TTC549 (cell line): ENCODE measurements around the gene STMP1.
A peak's percentile ranks its signal among the peaks of the same experiment; 100 is the strongest.
"Not testable (repeated sequence)": the region's sequence is repeated elsewhere in the genome, so short reads cannot be mapped to it uniquely, and the experiment has no call there.

ENCODE experiments used
- FAIRE-seq: peaks from 2 replicates; lab custom pipeline; 2012; peaks lifted over from hg19 to GRCh38; lab: Jason Lieb, UNC

STMP1 gene

DNA sequence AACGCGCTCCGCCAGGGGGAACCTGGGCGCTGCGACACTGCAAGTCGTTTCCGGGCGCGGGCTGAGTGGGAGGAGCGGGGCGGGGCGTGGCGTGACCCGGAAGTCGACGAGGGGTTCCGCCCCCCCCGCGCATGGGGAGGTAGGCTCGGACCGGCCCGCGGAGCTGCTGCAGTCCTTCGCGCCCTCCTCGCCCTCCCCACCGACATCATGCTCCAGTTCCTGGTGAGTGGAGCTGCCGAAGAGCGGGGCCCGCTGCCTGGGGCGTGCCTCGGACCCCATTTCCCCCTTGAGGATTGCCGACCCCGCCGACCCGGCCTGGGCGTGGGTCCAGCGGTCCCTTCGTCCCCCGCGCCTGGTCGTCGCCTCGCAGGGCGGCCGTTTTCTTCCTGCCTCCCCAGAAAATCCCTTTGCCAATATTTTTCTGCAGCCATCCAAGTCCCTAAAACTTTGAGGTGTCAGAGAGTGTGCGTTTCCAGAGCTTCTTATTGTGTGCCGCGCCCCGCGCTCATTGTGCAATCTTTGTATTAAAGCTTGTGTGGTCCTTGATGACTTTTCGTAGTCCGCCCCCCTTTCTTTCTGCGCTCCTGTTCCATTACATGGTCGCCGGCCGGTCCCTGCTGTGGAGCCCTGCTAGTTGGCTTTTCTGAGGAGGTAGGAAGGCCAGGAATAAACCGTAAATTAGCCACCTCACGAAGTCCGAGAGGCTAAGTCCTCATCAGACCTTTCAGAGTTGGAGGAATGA is at the start of gene STMP1:
STMP1 (plus strand) TSS at position 142 of the 742 bp plus-strand sequence.
- no peak for FAIRE-seq

DNA sequence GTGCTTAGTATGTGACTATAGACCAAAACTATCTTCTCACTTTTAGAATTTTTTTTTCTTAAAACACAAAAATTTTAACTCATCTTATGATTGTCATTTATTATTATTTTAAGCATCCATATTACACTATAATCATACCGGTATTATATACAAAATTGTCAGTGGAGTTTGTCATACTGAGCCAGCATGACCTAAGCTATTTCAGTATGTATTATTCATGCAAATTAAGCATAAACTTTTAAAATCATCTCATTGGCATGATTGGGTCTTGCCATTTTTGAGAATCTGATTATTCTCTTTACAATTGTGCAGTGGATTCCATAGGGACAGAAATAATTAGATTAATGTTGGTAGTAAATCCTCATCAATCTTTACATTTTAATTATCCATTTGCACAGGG is 46.2 kb upstream of the STMP1 start:
- FAIRE-seq, result no peak

GRCh38 chr7:135617781-135618180 is 44.5 kb upstream of the STMP1 start:
- no peak for FAIRE-seq

DNA sequence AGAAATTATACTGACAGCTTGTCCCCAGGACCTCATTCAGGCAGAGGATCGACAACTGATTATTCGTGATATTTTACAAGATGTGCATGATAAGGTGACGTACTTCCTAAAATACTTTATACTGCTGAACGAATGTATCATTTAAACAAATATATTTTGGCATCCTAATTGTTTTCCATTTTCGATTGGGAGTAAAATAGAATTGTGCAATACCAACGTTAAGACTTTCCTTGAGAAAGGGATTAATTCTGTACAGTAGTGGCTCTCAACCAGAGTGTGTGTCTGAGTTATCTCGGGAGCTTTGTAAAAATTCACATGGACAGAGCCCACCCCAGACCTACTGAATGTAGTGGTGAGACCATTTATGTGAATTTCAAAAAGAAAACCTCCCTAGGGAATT is 43.8 kb upstream of the STMP1 start:
- no peak for FAIRE-seq

DNA sequence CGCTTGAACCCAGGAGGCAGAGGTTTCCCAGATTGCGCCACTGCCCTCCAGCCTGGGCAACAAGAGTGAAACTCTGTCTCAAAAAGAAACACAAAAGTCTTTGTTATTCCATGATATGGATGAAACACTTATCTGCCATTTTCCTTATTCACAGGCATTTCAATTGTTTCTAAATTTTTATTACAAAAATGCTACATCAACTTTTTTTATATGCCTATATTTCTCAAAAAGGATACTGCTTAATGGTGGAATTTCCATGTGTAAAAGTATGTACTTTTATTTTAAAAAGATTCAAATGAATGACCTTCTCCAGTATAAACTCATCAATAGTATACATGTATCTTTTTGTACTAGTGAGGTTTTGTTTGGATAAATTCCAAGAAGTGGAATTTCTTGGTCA is 41.9 kb upstream of the STMP1 start:
- no peak for FAIRE-seq

DNA sequence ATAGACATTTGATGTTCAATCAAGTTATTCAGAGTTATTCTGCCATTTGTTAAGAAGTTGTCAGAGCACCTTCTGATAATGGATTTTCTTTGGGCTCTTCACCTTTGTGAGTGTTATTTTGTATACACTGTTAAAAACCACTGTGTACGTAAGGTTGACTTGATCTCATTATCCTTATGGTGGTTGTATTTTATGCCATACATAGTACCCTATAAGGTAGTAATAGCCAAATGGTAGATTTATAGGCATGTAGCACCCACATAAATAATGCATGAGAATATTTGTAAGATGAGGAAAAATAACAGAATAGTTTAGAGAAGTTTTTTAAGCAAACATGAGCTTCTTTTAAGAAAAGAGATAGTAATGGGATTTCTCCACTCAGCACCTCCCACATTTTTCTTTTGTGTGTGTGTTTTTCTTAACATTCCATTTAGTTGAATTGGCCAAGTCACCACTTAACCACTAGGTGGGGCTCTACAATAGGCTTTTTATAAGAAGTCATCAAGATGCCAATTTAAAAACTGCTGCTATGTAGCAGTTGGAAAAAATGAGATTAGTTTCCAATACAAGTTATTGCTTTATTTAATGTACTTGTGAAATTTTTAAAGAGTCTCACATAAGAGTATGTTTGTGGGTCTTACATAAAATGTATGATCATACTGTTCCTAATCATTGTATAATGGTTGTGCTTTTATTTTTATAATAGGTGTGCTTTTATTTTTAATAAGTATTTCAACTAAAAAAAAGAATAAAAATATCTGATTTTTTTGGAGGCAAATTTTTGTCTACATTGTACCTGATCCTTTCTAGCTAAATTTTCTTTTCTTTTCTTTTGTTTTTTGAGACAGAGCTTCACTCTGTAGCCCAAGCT is 41.1 kb upstream of the STMP1 start:
- FAIRE-seq, result peak; percentile 78

DNA sequence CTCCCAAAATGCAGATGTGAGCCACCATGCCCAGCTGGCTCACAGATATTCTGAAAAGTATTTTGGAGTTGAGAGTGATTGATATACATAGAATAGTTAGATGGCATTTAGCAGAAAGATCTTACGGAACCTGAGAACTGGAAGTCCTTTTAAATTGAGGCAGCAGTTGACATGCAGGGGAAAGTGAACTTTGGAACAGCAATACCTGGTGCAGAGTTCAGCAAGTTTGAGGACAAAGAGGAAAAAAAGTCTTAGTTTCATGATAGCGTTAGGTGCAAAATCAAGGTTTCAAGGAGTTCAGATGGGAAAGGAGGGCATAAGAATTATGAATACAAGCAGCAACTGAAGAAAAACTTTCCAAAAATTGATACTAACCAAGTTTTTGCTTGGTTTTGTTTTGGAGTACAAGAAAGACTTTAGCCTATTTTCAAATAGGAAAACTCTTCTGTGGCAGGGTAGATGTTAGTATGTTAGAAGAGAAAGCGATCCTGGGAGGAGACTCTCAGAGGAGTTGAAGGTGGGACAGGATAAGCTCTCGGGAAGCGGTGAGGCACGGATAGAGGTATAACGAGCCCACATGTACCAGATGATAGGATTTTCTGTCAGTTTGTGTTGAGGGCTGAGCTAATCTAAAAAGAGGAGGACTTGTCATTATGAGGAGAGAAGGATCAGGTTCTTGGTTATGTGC is 28.0 kb upstream of the STMP1 start:
- no peak for FAIRE-seq

- not testable (repeated sequence) for FAIRE-seq
Observed at GRCh38 chr7:135639690-135640089, 22.6 kb upstream of the STMP1 start.

DNA sequence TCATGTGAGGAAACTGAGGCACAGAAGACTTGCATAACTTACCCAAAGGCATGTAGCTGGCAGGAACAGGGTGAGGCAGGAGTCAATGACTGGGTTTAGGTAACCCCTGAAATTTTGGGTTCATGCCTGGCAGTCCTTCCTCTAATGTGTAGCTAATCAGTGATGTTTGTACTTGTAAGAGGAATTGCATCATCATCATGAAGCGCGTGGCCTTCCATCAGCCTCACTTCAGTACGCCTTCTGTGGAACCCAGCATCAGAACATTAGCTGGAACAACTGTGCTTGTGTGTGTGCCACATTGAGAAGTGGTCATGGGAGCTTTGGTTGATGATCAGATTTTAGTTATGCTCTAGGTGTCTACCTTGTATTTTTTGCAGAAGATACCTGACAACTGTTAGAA is 18.2 kb upstream of the STMP1 start:
- FAIRE-seq, result no peak

GRCh38 chr7:135644729-135645128 is 17.6 kb upstream of the STMP1 start:
- FAIRE-seq, result no peak

- no peak for FAIRE-seq
Observed at GRCh38 chr7:135645296-135645904, 16.9 kb upstream of the STMP1 start.

GRCh38 chr7:135647755-135648154 is 14.6 kb upstream of the STMP1 start:
- no peak for FAIRE-seq

DNA sequence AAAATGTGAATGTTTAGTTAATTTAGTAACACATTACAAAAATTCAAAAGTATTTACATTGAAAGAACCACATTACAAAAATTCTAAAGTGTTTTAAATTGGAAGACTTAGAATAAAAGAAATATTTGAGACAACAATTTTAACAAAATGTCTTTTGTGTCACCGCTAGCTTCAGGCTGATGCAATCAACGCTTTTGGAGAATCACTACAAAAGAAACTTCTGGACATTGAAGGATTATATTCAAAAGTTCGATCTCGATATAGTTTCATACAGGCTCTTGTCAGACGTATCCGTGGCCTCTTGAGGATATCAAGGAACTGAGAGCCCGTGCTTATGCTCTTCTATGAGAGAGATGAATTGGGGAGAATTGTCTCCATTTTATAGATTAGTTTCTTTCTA is 14.1 kb upstream of the STMP1 start:
- FAIRE-seq, result no peak

GRCh38 chr7:135650831-135651573 is 11.3 kb upstream of the STMP1 start:
- FAIRE-seq, result no peak

- no peak for FAIRE-seq
Observed at GRCh38 chr7:135653340-135654080, 8.8 kb upstream of the STMP1 start.

- FAIRE-seq, result no peak
Observed at GRCh38 chr7:135658564-135658963, 3.8 kb upstream of the STMP1 start.

GRCh38 chr7:135659159-135659846 is 3.0 kb upstream of the STMP1 start:
- FAIRE-seq, result no peak

- FAIRE-seq, result no peak
Observed at GRCh38 chr7:135661311-135662122, 797 bp upstream of the STMP1 start.

- FAIRE-seq, result no peak
Observed at GRCh38 chr7:135662123-135662372, 266 bp upstream of the STMP1 start.

GRCh38 chr7:135664046-135664589 is 1.8 kb downstream of the STMP1 start:
- no peak for FAIRE-seq
